HG03457 (cell line): ENCODE measurements around the gene JTB.

Experiments used
- ATAC-seq: cut with Tn5 transposase; IDR thresholded peaks from one replicate; pipeline ENCODE4 v1.9.1; 2021; ENCODE audit warnings: moderate number of reproducible peaks; ENCODE audit not compliant: unreplicated experiment

Gene JTB

DNA sequence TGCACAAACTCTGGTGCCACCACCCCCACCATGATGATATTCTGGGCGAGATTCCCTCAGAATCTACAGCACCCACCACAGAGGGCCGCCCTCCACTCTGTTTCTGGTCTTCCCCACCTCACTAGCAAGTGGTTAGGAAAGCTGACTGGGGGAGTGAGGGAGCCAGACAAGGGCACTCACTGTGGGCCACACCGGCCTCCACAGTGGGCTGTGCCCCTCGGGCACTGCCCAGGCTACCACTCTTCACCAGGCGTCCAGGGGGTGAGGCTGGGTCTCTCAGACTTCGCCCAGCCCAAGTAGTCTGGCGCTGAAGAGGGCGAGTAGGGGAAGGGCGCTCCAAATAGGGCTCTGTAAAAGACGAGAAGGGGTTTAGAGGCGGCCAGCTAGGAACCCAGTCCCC, 43.5 kb downstream of the JTB start:
- ATAC-seq, result no peak

DNA sequence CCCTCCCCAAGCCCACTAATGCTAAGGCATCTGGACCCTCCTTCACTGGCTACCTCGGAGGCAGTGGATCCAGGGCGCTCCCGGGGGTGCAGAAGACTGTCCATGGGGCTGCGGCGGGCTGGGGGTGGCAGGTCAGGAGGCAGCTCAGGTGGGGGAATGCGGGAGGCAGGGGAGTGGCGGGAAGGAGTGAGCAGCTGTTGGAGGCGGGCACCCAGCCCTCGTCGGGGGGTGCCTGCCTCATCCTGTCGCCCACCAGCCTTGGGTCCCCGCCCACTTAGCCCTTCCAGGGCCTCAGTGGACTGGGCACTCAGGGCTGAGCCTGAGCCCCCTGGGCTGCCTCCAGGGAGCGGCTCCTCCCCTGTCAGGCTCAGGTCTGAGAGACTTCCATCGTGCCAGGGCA, 44.0 kb downstream of the JTB start:
- ATAC-seq, result no peak

DNA sequence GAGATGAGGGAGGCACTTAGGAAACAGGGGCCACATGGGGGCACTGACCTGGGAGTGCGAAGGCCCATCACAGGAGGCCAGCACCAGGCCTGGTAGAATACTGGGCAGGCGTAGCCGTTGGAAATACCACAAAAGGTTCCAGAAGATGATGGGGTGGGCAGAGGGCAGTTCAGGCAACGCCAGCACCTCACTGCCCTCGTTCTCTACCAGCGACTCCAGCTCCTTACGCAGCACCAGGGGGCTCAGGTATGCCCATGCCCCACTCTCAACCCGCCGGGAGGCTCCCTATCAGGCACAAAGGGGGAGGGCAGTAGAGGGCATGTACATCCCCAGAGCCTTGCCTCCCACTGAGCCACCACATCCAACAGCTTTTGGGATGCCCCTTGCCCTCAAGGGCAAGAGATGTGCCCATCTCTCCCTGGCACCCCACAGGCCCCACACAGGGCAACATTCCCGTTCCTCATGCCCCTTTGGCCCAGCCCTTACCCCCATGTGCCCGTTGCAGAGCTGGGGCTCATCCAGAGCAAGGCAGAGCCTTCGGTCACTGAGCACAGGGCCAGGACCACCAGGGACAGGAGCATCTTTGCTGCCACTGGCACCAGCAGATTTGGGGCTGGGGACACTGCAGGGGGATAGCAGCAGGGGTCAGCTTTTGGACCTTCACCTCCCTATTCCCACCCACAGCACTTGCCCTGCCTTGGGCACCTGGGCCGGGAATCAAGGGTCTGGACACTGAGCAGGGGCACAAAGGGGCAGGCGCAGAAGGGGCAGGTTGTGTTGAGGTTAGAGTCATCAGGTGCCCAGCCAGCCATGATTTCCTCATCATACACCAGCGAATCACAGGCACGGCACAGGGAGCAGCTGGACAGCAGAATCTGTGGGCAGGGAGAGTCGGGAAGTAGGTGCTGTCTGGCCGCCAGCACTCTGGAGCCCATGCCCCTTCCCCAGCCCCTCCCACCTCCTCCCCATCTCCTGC, 45.0 kb downstream of the JTB start:
- no peak for ATAC-seq

DNA sequence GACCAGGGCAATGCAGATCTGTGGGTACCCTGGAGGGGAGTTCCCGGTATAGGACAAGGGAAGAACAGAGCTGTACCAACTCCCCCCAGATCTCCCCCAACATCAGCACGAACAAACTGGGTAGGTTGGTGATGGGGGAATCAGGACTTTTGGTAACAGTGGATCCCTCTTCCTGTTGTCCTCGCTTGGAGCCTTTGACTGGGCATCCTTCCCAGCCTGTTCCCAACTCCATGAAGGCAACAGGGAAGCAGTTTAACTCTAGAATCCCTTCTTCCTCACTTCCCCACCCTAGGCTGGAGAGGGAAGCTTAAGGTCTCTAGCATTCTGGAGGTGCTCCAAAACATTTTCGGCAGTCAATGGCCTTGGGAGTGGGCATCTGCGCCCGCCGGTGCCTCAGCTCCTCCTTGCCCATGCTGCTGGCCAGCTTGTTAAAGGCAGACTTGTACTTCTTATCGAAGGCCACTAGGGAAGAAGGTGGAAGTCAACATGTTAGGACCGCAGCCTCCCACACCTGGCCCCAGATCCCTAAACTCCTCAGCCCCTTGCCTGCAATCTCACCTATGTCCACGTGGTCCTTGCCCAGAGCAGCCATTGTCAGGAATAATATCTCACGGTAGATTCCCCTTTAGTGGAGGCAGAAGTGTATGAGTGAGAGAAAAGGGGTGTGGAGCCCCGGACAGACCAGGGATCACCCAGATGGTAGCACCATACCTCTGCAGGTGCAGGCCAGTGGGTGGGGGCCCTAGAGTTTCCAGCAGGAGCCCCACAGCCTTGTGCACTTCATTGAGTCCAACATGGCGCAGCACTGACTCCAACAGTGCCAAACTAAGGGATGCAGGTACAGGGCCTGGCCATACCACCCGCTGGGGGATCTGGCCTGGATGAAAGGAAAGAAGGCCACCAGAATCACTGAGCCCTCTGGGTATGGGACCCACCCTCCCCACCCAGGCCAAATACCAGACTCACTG, 47.2 kb downstream of the JTB start:
- ATAC-seq, result no peak

DNA sequence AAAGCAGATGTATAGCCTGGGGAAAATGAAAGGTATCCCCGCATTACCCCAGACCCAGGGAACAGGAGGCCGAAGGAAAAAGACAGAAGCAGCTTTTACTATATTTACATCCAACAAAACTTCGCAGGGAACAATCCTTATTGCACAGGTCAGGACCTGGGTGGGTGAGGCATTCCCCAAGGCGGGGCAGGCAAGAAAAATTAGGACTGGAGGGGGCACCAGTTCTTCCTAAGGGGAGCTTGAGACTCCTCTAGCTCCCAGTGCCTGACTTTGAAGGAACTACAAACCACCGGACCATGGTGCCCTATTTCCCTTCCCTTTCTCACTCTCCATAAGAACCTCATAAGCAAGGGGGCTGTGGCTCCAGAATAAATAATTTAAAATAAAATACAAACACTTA, 48.0 kb downstream of the JTB start:
- no peak for ATAC-seq

DNA sequence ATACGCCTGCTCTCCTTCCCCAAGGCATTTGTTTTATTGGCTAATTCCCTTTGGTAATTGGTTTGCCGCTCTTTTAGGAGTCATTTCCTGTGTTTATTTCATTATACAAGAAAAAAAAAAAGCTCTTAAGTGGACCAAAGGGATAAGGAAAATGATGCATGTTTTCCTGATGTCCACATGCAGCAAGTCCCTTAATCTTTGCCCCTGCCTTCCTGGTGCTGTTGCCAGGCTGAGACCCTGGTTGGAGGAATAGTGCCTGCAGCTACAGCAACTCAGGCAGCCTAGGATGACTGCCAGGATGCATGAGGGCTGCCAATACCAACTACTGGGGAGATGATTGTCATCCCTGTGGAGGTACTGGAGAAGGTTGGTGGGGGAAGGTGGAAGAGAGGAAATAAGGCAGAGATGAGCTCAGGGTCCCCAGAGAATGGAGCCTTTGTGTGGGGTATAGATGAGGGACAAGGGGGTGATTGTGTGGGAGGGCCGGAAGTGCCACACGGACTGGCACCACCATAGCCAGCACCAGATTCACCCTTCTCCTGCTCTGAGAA, 48.6 kb downstream of the JTB start:
- no peak for ATAC-seq

DNA sequence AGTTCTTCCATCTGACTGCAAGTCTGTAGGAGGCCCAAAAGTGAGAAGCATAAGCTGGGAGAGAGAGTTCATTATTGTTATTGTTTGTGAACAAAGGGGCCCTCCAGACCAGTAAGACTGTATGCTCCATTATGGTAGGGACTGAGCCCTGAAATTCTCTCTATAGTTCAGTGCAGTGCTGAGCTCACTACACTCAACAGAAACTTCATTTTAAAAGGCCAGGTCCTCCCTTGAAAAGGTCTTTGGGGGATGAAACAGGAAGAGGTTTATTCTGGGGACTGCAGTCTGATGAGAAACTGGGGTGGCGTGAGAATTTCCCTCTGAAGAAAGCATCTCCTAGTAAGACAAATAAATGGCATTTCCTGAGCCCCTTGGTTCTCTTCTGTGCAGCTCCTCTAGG, 49.2 kb downstream of the JTB start:
- ATAC-seq, result no peak

DNA sequence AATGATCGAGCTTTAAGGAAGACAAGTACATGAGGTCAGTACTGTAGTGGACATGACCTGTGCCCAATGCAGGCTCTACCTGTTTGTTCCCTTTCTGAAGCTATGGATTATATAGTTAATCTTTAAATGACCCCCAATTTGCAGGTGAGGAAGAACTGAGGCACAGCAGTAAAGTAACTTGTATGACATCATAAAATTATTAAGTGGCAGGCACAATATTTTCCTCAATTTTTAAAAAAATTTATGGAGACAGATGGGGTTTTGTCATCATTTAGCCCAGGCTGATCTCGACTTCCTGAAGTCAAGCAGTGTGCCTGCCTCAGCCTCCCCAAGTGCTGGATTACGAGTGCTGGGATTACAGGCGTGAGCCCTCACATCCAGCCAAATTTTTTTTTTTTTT, 51.1 kb downstream of the JTB start:
- ATAC-seq, result no peak
